NCI-H748 treated with DMSO at 0.1 percent for 48 hours (cell line): ENCODE data around the gene IGFLR1.
"Not testable (repeated sequence)": the region's sequence is repeated elsewhere in the genome, so short reads cannot be mapped to it uniquely, and the experiment has no call there.

Source experiments
- DNase-seq: peaks from one replicate; lab custom pipeline; 2025; lab: John Stamatoyannopoulos, UW

The IGFLR1 gene

GRCh38 chr19:35777086-35777841 is 35.0 kb upstream of the IGFLR1 start:
- DNase-seq, result no peak

- DNase-seq, result no peak
Measured at GRCh38 chr19:35776102-35776788, 34.0 kb upstream of the IGFLR1 start.

- DNase-seq, result peak; percentile 99
Measured at GRCh38 chr19:35775298-35776101, 33.2 kb upstream of the IGFLR1 start, which contains the start of gene ARHGAP33. Gene ARHGAP33, plus strand, starts transcription at chr19:35775564. Its CDS starts 95 bp downstream, at chr19:35775659.

- DNase-seq, result no peak
Measured at GRCh38 chr19:35775046-35775297, 32.7 kb upstream of the IGFLR1 start.

GRCh38 chr19:35774274-35775045 is 32.2 kb upstream of the IGFLR1 start:
- no peak for DNase-seq

- DNase-seq, result no peak
Measured at GRCh38 chr19:35773020-35773806, 31.0 kb upstream of the IGFLR1 start.

GRCh38 chr19:35772362-35772761 is 30.1 kb upstream of the IGFLR1 start:
- DNase-seq, result not testable (repeated sequence)

- no peak for DNase-seq
Measured at GRCh38 chr19:35768082-35768421, 25.8 kb upstream of the IGFLR1 start.

GRCh38 chr19:35767288-35768081 is 25.2 kb upstream of the IGFLR1 start:
- DNase-seq, result no peak

GRCh38 chr19:35766571-35767104 is 24.4 kb upstream of the IGFLR1 start:
- DNase-seq, result no peak

GRCh38 chr19:35764432-35765315 is 22.4 kb upstream of the IGFLR1 start:
- DNase-seq, result no peak

GRCh38 chr19:35760711-35761349 is 18.6 kb upstream of the IGFLR1 start:
- no peak for DNase-seq

GRCh38 chr19:35759697-35760096 is 17.4 kb upstream of the IGFLR1 start:
- DNase-seq, result no peak

GRCh38 chr19:35757749-35758608 is 15.7 kb upstream of the IGFLR1 start, which contains the start of gene PROSER3:
Gene PROSER3, plus strand, starts transcription at chr19:35758176. Its CDS starts 40 bp downstream, at chr19:35758216.
- DNase-seq, result peak; percentile 99

GRCh38 chr19:35757231-35757748 is 15.0 kb upstream of the IGFLR1 start:
- no peak for DNase-seq

GRCh38 chr19:35756377-35757230 is 14.4 kb upstream of the IGFLR1 start, which contains the start of gene HSPB6:
Gene HSPB6, minus strand, starts transcription at chr19:35757029. Its CDS starts 21 bp downstream, at chr19:35757008.
- DNase-seq, result no peak
